Measurements from ENCODE around the gene CLPTM1.
"Not testable (repeated sequence)": the region's sequence is repeated elsewhere in the genome, so short reads cannot be mapped to it uniquely, and the experiment has no call there.

The CLPTM1 gene

GRCh38 chr19:44925114-44925891 lies 29.9 kb upstream of the CLPTM1 start:
- Histone ChIP-seq H2AFZ (ENCODE audit: insufficient read depth, low read length, poor library complexity) (no peak overlapping the region), H2AK5ac (ENCODE audit: low read length) (no peak overlapping the region), H2BK12ac (ENCODE audit: low read length) (peak overlapping the region; percentile 57), H3K4me1 (ENCODE audit: control insufficient read depth in 1 of 2, insufficient read depth in 2 of 2, low read length in 2 of 2) (no peaks in the 10 kb centered on the region), H4K91ac (ENCODE audit: low read depth, low read length) (no peak overlapping the region), H3K9me3 (ENCODE audit: insufficient read depth, low read depth, low read length) (no peaks in the 10 kb centered on the region), H3K36me3 (ENCODE audit: control insufficient read depth in 1 of 2, insufficient read depth in 2 of 2, low read length in 2 of 2) (no peaks in the 10 kb centered on the region), H4K12ac (ENCODE audit: low read depth, low read length) (no peak overlapping the region), H3K79me2 (ENCODE audit: control insufficient read depth, insufficient read depth, low read length, poor library complexity) (no peaks in the 10 kb centered on the region), H3K4me2 (ENCODE audit: low read length) (no peak overlapping the region), H3K27ac (ENCODE audit: low read depth, low read length) (no peak overlapping the region), H3K14ac (ENCODE audit: low read length) (no peak overlapping the region), H2BK5ac (ENCODE audit: low read depth, low read length, poor library complexity) (no peak overlapping the region), H3K23ac (ENCODE audit: low read length) (no peak overlapping the region), H3K4ac (ENCODE audit: low read depth, low read length) (no peak overlapping the region), H4K8ac (ENCODE audit: low read depth, low read length) (no peak overlapping the region), H3K79me1 (ENCODE audit: low read length) (peaks cover 4% of the 10 kb centered on the region), H2BK120ac (ENCODE audit: insufficient read depth, low read length, poor library complexity) (no peak overlapping the region), H3K27me3 (ENCODE audit: insufficient read depth, low read length) (no peaks in the 10 kb centered on the region), H3K4me3 (ENCODE audit: low read depth, low read length) (no peak overlapping the region), H3K18ac (ENCODE audit: low read length) (no peak overlapping the region), H3K9ac (ENCODE audit: low read length) (no peak overlapping the region)
- DNase-seq, result peak in 1 of 2 donors; percentile 29
- WGBS (ENCODE audit: extremely low coverage, insufficient coverage, insufficient read length), result no CpG with 5 or more reads among the region's 8 CpGs

DNA sequence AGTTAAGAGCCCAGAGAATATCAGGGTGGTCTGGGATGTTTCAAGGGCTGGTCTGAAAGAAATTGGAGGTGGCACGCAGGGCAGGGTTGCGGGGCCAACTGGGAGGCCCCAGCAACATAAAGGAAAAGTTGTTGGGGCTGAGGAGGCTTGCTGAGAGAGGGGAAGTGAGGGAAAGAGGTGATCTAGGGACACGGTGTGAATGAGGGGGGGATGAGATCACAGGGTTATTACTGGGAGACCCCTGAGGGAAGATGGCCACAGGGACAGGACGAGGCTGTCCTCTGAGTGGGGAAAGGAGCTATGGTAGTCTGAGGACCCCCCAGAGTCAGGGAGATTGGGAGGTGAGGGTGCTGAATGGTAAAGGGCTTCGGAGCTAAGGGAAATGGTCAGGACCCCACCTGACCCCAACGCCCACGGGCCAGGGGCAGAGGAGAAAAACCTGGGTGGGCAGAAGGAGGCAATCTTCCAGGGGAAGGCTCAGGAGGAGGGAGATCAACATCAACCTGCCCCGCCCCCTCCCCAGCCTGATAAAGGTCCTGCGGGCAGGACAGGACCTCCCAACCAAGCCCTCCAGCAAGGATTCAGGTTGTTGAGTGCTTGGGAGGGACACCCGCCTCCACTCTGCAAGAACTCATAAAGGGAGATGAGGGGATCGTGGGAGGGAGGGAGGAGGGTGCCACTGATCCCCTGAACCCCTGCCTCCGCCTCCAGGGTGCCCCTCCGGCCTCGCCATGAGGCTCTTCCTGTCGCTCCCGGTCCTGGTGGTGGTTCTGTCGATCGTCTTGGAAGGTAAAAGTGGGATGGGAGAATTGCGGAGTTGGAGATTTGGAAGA lies 28.7 kb upstream of the CLPTM1 start:
- not testable (repeated sequence) for H3K36me3 ChIP-seq (ENCODE audit: control insufficient read depth in 1 of 2, insufficient read depth in 2 of 2, low read length in 2 of 2); H3K27ac ChIP-seq (ENCODE audit: low read depth, low read length); H3K27me3 ChIP-seq (ENCODE audit: insufficient read depth, low read length); H3K9ac ChIP-seq (ENCODE audit: low read length); H2BK12ac ChIP-seq (ENCODE audit: low read length); H3K79me1 ChIP-seq (ENCODE audit: low read length); H4K91ac ChIP-seq (ENCODE audit: low read depth, low read length); H3K79me2 ChIP-seq (ENCODE audit: control insufficient read depth, insufficient read depth, low read length, poor library complexity); H3K14ac ChIP-seq (ENCODE audit: low read length); H3K4ac ChIP-seq (ENCODE audit: low read depth, low read length); H4K8ac ChIP-seq (ENCODE audit: low read depth, low read length); DNase-seq; H3K4me1 ChIP-seq (ENCODE audit: control insufficient read depth in 1 of 2, insufficient read depth in 2 of 2, low read length in 2 of 2); H3K23ac ChIP-seq (ENCODE audit: low read length); H4K12ac ChIP-seq (ENCODE audit: low read depth, low read length); H2BK120ac ChIP-seq (ENCODE audit: insufficient read depth, low read length, poor library complexity); H2AK5ac ChIP-seq (ENCODE audit: low read length); H3K4me3 ChIP-seq (ENCODE audit: low read depth, low read length); H3K18ac ChIP-seq (ENCODE audit: low read length); H3K9me3 ChIP-seq (ENCODE audit: insufficient read depth, low read depth, low read length); H2BK5ac ChIP-seq (ENCODE audit: low read depth, low read length, poor library complexity)
- peak overlapping the region; percentile 58 for H3K4me2 ChIP-seq (ENCODE audit: low read length)
- WGBS (ENCODE audit: extremely low coverage, insufficient coverage, insufficient read length), result no CpG with 5 or more reads among the region's 19 CpGs
- H2AFZ ChIP-seq (ENCODE audit: insufficient read depth, low read length, poor library complexity), result peak overlapping the region; percentile 66

GRCh38 chr19:44927746-44928145 lies 27.4 kb upstream of the CLPTM1 start:
- no peak for DNase-seq
- Histone ChIP-seq H3K27me3 (ENCODE audit: insufficient read depth, low read length) (no peaks in the 10 kb centered on the region), H3K14ac (ENCODE audit: low read length) (no peak overlapping the region), H4K91ac (ENCODE audit: low read depth, low read length) (peak overlapping the region; percentile 8), H3K23ac (ENCODE audit: low read length) (no peak overlapping the region), H3K18ac (ENCODE audit: low read length) (no peak overlapping the region), H2AFZ (ENCODE audit: insufficient read depth, low read length, poor library complexity) (no peak overlapping the region), H3K9ac (ENCODE audit: low read length) (no peak overlapping the region), H4K8ac (ENCODE audit: low read depth, low read length) (no peak overlapping the region), H3K4me3 (ENCODE audit: low read depth, low read length) (no peak overlapping the region), H3K36me3 (ENCODE audit: control insufficient read depth in 1 of 2, insufficient read depth in 2 of 2, low read length in 2 of 2) (no peaks in the 10 kb centered on the region), H3K27ac (ENCODE audit: low read depth, low read length) (no peak overlapping the region), H4K12ac (ENCODE audit: low read depth, low read length) (no peak overlapping the region), H3K4me2 (ENCODE audit: low read length) (no peak overlapping the region), H2BK5ac (ENCODE audit: low read depth, low read length, poor library complexity) (no peak overlapping the region), H2BK120ac (ENCODE audit: insufficient read depth, low read length, poor library complexity) (no peak overlapping the region), H3K79me2 (ENCODE audit: control insufficient read depth, insufficient read depth, low read length, poor library complexity) (no peaks in the 10 kb centered on the region), H3K9me3 (ENCODE audit: insufficient read depth, low read depth, low read length) (no peaks in the 10 kb centered on the region), H3K79me1 (ENCODE audit: low read length) (peaks cover 4% of the 10 kb centered on the region), H3K4ac (ENCODE audit: low read depth, low read length) (no peak overlapping the region), H2AK5ac (ENCODE audit: low read length) (no peak overlapping the region), H3K4me1 (ENCODE audit: control insufficient read depth in 1 of 2, insufficient read depth in 2 of 2, low read length in 2 of 2) (no peaks in the 10 kb centered on the region), H2BK12ac (ENCODE audit: low read length) (no peak overlapping the region)
- no CpG with 5 or more reads among the region's 5 CpGs for WGBS (ENCODE audit: extremely low coverage, insufficient coverage, insufficient read length)

DNA sequence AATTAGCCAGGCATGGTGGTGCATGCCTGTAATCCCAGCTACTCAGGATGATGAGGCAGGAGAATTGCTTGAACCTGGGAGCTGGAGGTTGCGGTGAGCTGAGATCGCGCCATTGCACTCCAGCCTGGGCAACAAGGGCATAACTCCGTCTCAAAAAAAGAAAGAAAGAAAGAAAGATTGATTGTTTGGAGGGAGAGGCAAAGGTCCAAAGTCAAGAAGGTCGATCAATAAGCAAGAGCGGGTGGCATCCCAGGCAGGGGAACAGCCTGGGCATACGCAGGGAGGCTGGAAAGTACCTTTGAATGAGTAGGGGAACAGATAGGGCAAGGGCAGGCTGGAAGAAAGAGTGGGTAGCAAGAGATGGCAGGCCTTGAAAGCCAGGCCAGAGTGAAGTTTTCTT lies 25.1 kb upstream of the CLPTM1 start:
- H3K4ac ChIP-seq (ENCODE audit: low read depth, low read length), result no peak overlapping the region
- WGBS (ENCODE audit: extremely low coverage, insufficient coverage, insufficient read length), result no CpG with 5 or more reads among the region's 7 CpGs
- H4K91ac ChIP-seq (ENCODE audit: low read depth, low read length), result no peak overlapping the region
- DNase-seq, result no peak
- H3K79me1 ChIP-seq (ENCODE audit: low read length), result peaks cover 4% of the 10 kb centered on the region
- H2BK5ac ChIP-seq (ENCODE audit: low read depth, low read length, poor library complexity), result no peak overlapping the region
- H4K12ac ChIP-seq (ENCODE audit: low read depth, low read length), result no peak overlapping the region
- H3K79me2 ChIP-seq (ENCODE audit: control insufficient read depth, insufficient read depth, low read length, poor library complexity), result no peaks in the 10 kb centered on the region
- no peak overlapping the region for H3K4me3 ChIP-seq (ENCODE audit: low read depth, low read length)
- no peak overlapping the region for H2BK12ac ChIP-seq (ENCODE audit: low read length)
- H2AK5ac ChIP-seq (ENCODE audit: low read length), result no peak overlapping the region
- no peak overlapping the region for H3K27ac ChIP-seq (ENCODE audit: low read depth, low read length)
- no peak overlapping the region for H3K9ac ChIP-seq (ENCODE audit: low read length)
- no peak overlapping the region for H4K8ac ChIP-seq (ENCODE audit: low read depth, low read length)
- no peak overlapping the region for H3K4me2 ChIP-seq (ENCODE audit: low read length)
- no peak overlapping the region for H3K23ac ChIP-seq (ENCODE audit: low read length)
- H3K9me3 ChIP-seq (ENCODE audit: insufficient read depth, low read depth, low read length), result no peaks in the 10 kb centered on the region
- H2BK120ac ChIP-seq (ENCODE audit: insufficient read depth, low read length, poor library complexity), result no peak overlapping the region
- H3K36me3 ChIP-seq (ENCODE audit: control insufficient read depth in 1 of 2, insufficient read depth in 2 of 2, low read length in 2 of 2), result no peaks in the 10 kb centered on the region
- no peak overlapping the region for H3K14ac ChIP-seq (ENCODE audit: low read length)
- H3K27me3 ChIP-seq (ENCODE audit: insufficient read depth, low read length), result no peaks in the 10 kb centered on the region
- no peaks in the 10 kb centered on the region for H3K4me1 ChIP-seq (ENCODE audit: control insufficient read depth in 1 of 2, insufficient read depth in 2 of 2, low read length in 2 of 2)
- no peak overlapping the region for H3K18ac ChIP-seq (ENCODE audit: low read length)
- H2AFZ ChIP-seq (ENCODE audit: insufficient read depth, low read length, poor library complexity), result no peak overlapping the region
